HCT116 (cell line): ENCODE results near the gene STK4.

Experiments
- CEBPB ChIP-seq: IDR thresholded peaks from 2 replicates; pipeline ENCODE4 v1.6.1; 2012; ENCODE audit warnings: low read depth
- CTCF ChIP-seq, 3 experiments: fragments of 200-600 bp in 1 of 3; sonication (generic) in 1 of 3; IDR thresholded peaks in 2 of 3; conservative IDR thresholded peaks in 1 of 3; 2 replicates each; pipeline ENCODE4 v1.5.1; 2012 to 2017; ENCODE audit warnings: low read depth in 2 of 3, low read length in 2 of 3, antibody characterized with exemption in 1 of 3, borderline replicate concordance in 1 of 3, control low read depth in 1 of 3, mild to moderate bottlenecking in 1 of 3, mixed read lengths in 1 of 3, mixed run types in 1 of 3, moderate library complexity in 1 of 3; ENCODE audit not compliant: insufficient read depth in 1 of 3
- EZH2 ChIP-seq: fragments of 200-600 bp; sonication (generic); IDR thresholded peaks from 2 replicates; pipeline ENCODE4 v1.6.1; 2017; ENCODE audit warnings: antibody characterized with exemption, mixed run types
- EZH2phosphoT487 ChIP-seq: fragments of 200-600 bp; IDR thresholded peaks from 2 replicates; pipeline ENCODE4 v1.6.1; 2018; ENCODE audit warnings: antibody characterized with exemption, borderline replicate concordance
- JUND ChIP-seq: IDR thresholded peaks from 2 replicates; pipeline ENCODE4 v1.6.1; 2012
- POLR2A ChIP-seq: IDR thresholded peaks from 2 replicates; pipeline ENCODE4 v1.7.0; 2011; ENCODE audit warnings: borderline replicate concordance; ENCODE audit not compliant: insufficient read depth, insufficient read length; ENCODE audit errors: extremely low read depth
- POLR2AphosphoS5 ChIP-seq: IDR thresholded peaks from 2 replicates; pipeline ENCODE4 v1.6.1; 2011; ENCODE audit warnings: mild to moderate bottlenecking, low read depth, low read length, moderate library complexity
- RAD21 ChIP-seq: IDR thresholded peaks from 2 replicates; pipeline ENCODE4 v1.6.1; 2012; ENCODE audit warnings: low read depth, mild to moderate bottlenecking
- REST ChIP-seq: IDR thresholded peaks from 2 replicates; pipeline ENCODE4 v1.6.1; 2012; ENCODE audit warnings: low read depth
- SP1 ChIP-seq: IDR thresholded peaks from 2 replicates; pipeline ENCODE4 v1.6.1; 2012; ENCODE audit warnings: low read depth
- SRF ChIP-seq: IDR thresholded peaks from 2 replicates; pipeline ENCODE4 v1.6.1; 2012; ENCODE audit warnings: low read depth
- TCF7L2 ChIP-seq: IDR thresholded peaks from 2 replicates; pipeline ENCODE4 v1.7.0; 2011; ENCODE audit warnings: borderline replicate concordance, inconsistent platforms; ENCODE audit not compliant: insufficient read depth, insufficient read length; ENCODE audit errors: extremely low read depth
- ZNF274 ChIP-seq: fragments of 200-500 bp; sonication (Bioruptor generic); IDR thresholded peaks from 2 replicates; pipeline ENCODE4 v1.6.1; 2014; ENCODE audit warnings: mild to moderate bottlenecking, low read depth, low read length, inconsistent platforms

- TF ChIP-seq CTCF (IDR thresholded peaks at IDR 0.05 in 2 of 3, conservative IDR thresholded peaks at IDR 0.05 in 1 of 3; ENCODE audit: borderline replicate concordance in 1 of 3, insufficient read depth in 1 of 3, low read depth in 2 of 3, low read length in 2 of 3) (no peak), EZH2 (no peak), CEBPB (no peak), JUND (no peak), RAD21 (no peak), ZNF274 (no peak), POLR2A (no peak), TCF7L2 (no peak), REST (no peak), SRF (no peak), SP1 (no peak), EZH2phosphoT487 (no peak), POLR2AphosphoS5 (no peak)
Measured at GRCh38 chr20:44970243-44970757, 4.0 kb downstream of the STK4 start.
